H1 (cell line): ENCODE data around the gene FABP7. TPM values are rescaled to one million over a fixed set of nuclear protein-coding genes. Genes with fewer than 3 reads are reported as not detected.

Experiments used
- CTCF ChIA-PET: fragments of 300-600 bp; sonication (Branson Sonifier 250); formaldehyde crosslinking; loops from one replicate; lab custom pipeline; 2021; ENCODE audit not compliant: partially characterized antibody; lab: Charles Lee
- POLR2A ChIA-PET: fragments of 300-600 bp; sonication (Branson Sonifier 250); formaldehyde crosslinking; loops from one replicate; lab custom pipeline; 2021; ENCODE audit warnings: inconsistent platforms; ENCODE audit not compliant: partially characterized antibody; lab: Charles Lee
- DNase-seq, 2 experiments: peaks; one replicate each; pipeline versions ENCODE4 v3.0.0 to v3.0.0-alpha.2; 2010 to 2022; ENCODE audit warnings: low spot score in 2 of 2, low read depth in 1 of 2, mixed read lengths in 1 of 2
- FAIRE-seq: peaks from 2 replicates; lab custom pipeline; 2011; peaks lifted over from hg19 to GRCh38; lab: Jason Lieb, UNC
- H2AFZ ChIP-seq: 2 replicates; pipeline ENCODE4 v1.8.1; 2012; ENCODE audit warnings: low read length, inconsistent platforms
- H2AK5ac ChIP-seq: 2 replicates; pipeline ENCODE4 v1.6.1; 2013; ENCODE audit warnings: low read depth, low read length
- H2BK120ac ChIP-seq: replicated peaks from 2 replicates; pipeline ENCODE3; 2013; ENCODE audit warnings: low read depth, low read length, inconsistent platforms
- H2BK12ac ChIP-seq: 2 replicates; pipeline ENCODE4 v1.6.1; 2013; ENCODE audit warnings: low read depth, low read length
- H2BK15ac ChIP-seq: 2 replicates; pipeline ENCODE4 v1.6.1; 2013; ENCODE audit warnings: low read length
- H2BK20ac ChIP-seq: 2 replicates; pipeline ENCODE4 v1.6.1; 2013; ENCODE audit warnings: low read length
- H2BK5ac ChIP-seq: 2 replicates; pipeline ENCODE4 v1.6.1; 2013; ENCODE audit warnings: low read depth, low read length
- H3K14ac ChIP-seq: 2 replicates; pipeline ENCODE4 v1.6.1; 2013; ENCODE audit warnings: inconsistent platforms; ENCODE audit not compliant: insufficient read length
- H3K18ac ChIP-seq: 2 replicates; pipeline ENCODE4 v1.6.1; 2013; ENCODE audit warnings: low read length; ENCODE audit errors: extremely low read depth
- H3K23ac ChIP-seq: 2 replicates; pipeline ENCODE4 v1.6.1; 2013; ENCODE audit warnings: inconsistent platforms; ENCODE audit not compliant: insufficient read length
- H3K23me2 ChIP-seq: 2 replicates; pipeline ENCODE4 v1.6.1; 2013; ENCODE audit warnings: low read depth, low read length
- H3K27ac ChIP-seq: 2 replicates; pipeline ENCODE4 v1.6.1; 2011; ENCODE audit warnings: low read depth, low read length, inconsistent platforms
- H3K27me3 ChIP-seq, 4 experiments: replicated peaks in 1 of 4; 1 replicate in 1 of 4; 2 replicates in 3 of 4; pipeline versions ENCODE4 v1.6.1 to v1.8.1; 2011 to 2013; ENCODE audit warnings: low read length in 3 of 4, mild to moderate bottlenecking in 3 of 4, inconsistent platforms in 2 of 4, mixed read lengths in 2 of 4, moderate library complexity in 1 of 4; ENCODE audit not compliant: control insufficient read depth in 3 of 4, insufficient read depth in 3 of 4; ENCODE audit errors: extremely low read depth in 1 of 4
- H3K36me3 ChIP-seq, 4 experiments: 2 replicates each; pipeline versions ENCODE4 v1.6.1 to v1.8.1; 2011 to 2013; ENCODE audit warnings: mild to moderate bottlenecking in 4 of 4, low read length in 3 of 4, moderate library complexity in 2 of 4, control low read depth in 1 of 4, inconsistent platforms in 1 of 4; ENCODE audit not compliant: insufficient read depth in 4 of 4, control insufficient read depth in 2 of 4
- H3K4ac ChIP-seq: replicated peaks from 2 replicates; pipeline ENCODE3; 2013; ENCODE audit warnings: low read length, low read depth, mixed read lengths, inconsistent platforms; ENCODE audit not compliant: insufficient read length
- H3K4me1 ChIP-seq, 4 experiments: replicated peaks in 1 of 4; 1 replicate in 1 of 4; 2 replicates in 3 of 4; pipeline versions ENCODE4 v1.6.1 to v1.8.1; 2011 to 2013; ENCODE audit warnings: low read length in 3 of 4, inconsistent platforms in 2 of 4, mixed read lengths in 1 of 4; ENCODE audit not compliant: insufficient read depth in 4 of 4, control insufficient read depth in 3 of 4
- H3K4me2 ChIP-seq, 2 experiments: 2 replicates each; pipeline versions ENCODE4 v1.6.1 to v1.8.1; 2011 to 2013; ENCODE audit warnings: low read depth in 2 of 2, low read length in 2 of 2, control low read depth in 1 of 2, inconsistent platforms in 1 of 2, mild to moderate bottlenecking in 1 of 2; ENCODE audit not compliant: insufficient read depth in 1 of 2
- H3K4me3 ChIP-seq, 4 experiments: fragments of 200-600, 300-600 bp in 1 of 4; sonication (generic), shearing (Covaris generic), sonication (Bioruptor Twin) in 1 of 4; 2 replicates each; pipeline versions ENCODE4 v1.5.1 to v1.8.1; 2011 to 2016; ENCODE audit warnings: low read length in 4 of 4, low read depth in 3 of 4, control low read depth in 2 of 4, inconsistent platforms in 2 of 4, mild to moderate bottlenecking in 2 of 4, mixed read lengths in 1 of 4, moderate library complexity in 1 of 4; ENCODE audit not compliant: insufficient read depth in 2 of 4; ENCODE audit errors: extremely low read depth in 1 of 4
- H3K56ac ChIP-seq: replicated peaks from 2 replicates; pipeline ENCODE3; 2013; ENCODE audit warnings: low read depth, mild to moderate bottlenecking, mixed read lengths, low read length, inconsistent platforms; ENCODE audit not compliant: insufficient read length
- H3K79me1 ChIP-seq: 2 replicates; pipeline ENCODE4 v1.6.1; 2013; ENCODE audit warnings: low read depth, low read length, control low read depth
- H3K79me2 ChIP-seq, 2 experiments: 2 replicates each; pipeline versions ENCODE4 v1.6.1 to v1.8.1; 2012 to 2013; ENCODE audit warnings: low read length in 2 of 2, mild to moderate bottlenecking in 2 of 2, inconsistent platforms in 1 of 2; ENCODE audit not compliant: insufficient read depth in 2 of 2, control insufficient read depth in 1 of 2
- H3K9ac ChIP-seq, 4 experiments: replicated peaks in 1 of 4; 1 replicate in 1 of 4; 2 replicates in 3 of 4; pipeline versions ENCODE4 v1.6.1 to v1.8.1; 2011 to 2013; ENCODE audit warnings: low read depth in 3 of 4, low read length in 3 of 4, control low read depth in 2 of 4, mild to moderate bottlenecking in 2 of 4, moderate library complexity in 2 of 4, inconsistent platforms in 1 of 4; ENCODE audit errors: extremely low read depth in 1 of 4
- H3K9me3 ChIP-seq, 2 experiments: 2 replicates each; pipeline versions ENCODE4 v1.6.1 to v1.8.1; 2012 to 2013; ENCODE audit warnings: mild to moderate bottlenecking in 2 of 2, moderate library complexity in 2 of 2, control low read depth in 1 of 2, inconsistent platforms in 1 of 2, low read depth in 1 of 2, low read length in 1 of 2, mixed read lengths in 1 of 2; ENCODE audit not compliant: insufficient read depth in 2 of 2
- H4K20me1 ChIP-seq, 2 experiments: replicated peaks in 1 of 2; 2 replicates each; pipeline versions ENCODE3 to v1.8.1; 2011 to 2013; ENCODE audit warnings: inconsistent platforms in 2 of 2, low read length in 2 of 2, mild to moderate bottlenecking in 1 of 2; ENCODE audit not compliant: insufficient read depth in 2 of 2, control insufficient read depth in 1 of 2
- H4K5ac ChIP-seq: 2 replicates; pipeline ENCODE4 v1.6.1; 2013; ENCODE audit warnings: low read length, low read depth, mixed read lengths, inconsistent platforms; ENCODE audit not compliant: insufficient read length
- H4K8ac ChIP-seq: 2 replicates; pipeline ENCODE4 v1.8.0; 2013; ENCODE audit warnings: mild to moderate bottlenecking, moderate library complexity, low read length, inconsistent platforms; ENCODE audit not compliant: insufficient read depth; ENCODE audit errors: extremely low read depth
- H4K91ac ChIP-seq: replicated peaks from 2 replicates; pipeline ENCODE3; 2013; ENCODE audit warnings: low read length, mixed read lengths, inconsistent platforms; ENCODE audit not compliant: insufficient read length
- BACH1 ChIP-seq: IDR thresholded peaks from 2 replicates; pipeline ENCODE4 v1.6.1; 2012; ENCODE audit warnings: low read length, improper control_type of control experiment
- CREB1 ChIP-seq: IDR thresholded peaks from 2 replicates; pipeline ENCODE4 v1.6.1; 2012; ENCODE audit warnings: inconsistent platforms
- EGR1 ChIP-seq: IDR thresholded peaks from 2 replicates; pipeline ENCODE4 v1.6.1; 2011; ENCODE audit warnings: low read depth, low read length, borderline replicate concordance
- EP300 ChIP-seq, 2 experiments: IDR thresholded peaks; 1 replicate in 1 of 2; 2 replicates in 1 of 2; pipeline ENCODE4 v1.6.1; 2011 to 2012; ENCODE audit warnings: low read depth in 2 of 2, low read length in 2 of 2, mild to moderate bottlenecking in 2 of 2, borderline replicate concordance in 1 of 2, inconsistent platforms in 1 of 2, moderate library complexity in 1 of 2
- GABPA ChIP-seq: IDR thresholded peaks from 2 replicates; pipeline ENCODE4 v1.6.1; 2011; ENCODE audit warnings: mild to moderate bottlenecking, low read length, moderate library complexity, borderline replicate concordance; ENCODE audit not compliant: insufficient read depth
- NRF1 ChIP-seq: IDR thresholded peaks from 2 replicates; pipeline ENCODE4 v1.6.1; 2011; ENCODE audit warnings: mild to moderate bottlenecking, low read depth, low read length, improper control_type of control experiment
- RAD21 ChIP-seq, 2 experiments: IDR thresholded peaks in 1 of 2; conservative IDR thresholded peaks in 1 of 2; 2 replicates each; pipeline ENCODE4 v1.6.1; 2011; ENCODE audit warnings: low read depth in 2 of 2, low read length in 2 of 2, improper control_type of control experiment in 1 of 2, inconsistent platforms in 1 of 2, mild to moderate bottlenecking in 1 of 2, moderate library complexity in 1 of 2
- RNF2 ChIP-seq: fragments of 200-900, 300-1000 bp; sonication (generic); IDR thresholded peaks from 2 replicates; pipeline ENCODE4 v1.7.1; 2016; ENCODE audit warnings: borderline replicate concordance, low read depth, mild to moderate bottlenecking, antibody characterized with exemption, low read length; ENCODE audit not compliant: poor library complexity, severe bottlenecking; ENCODE audit errors: missing control alignments
- RXRA ChIP-seq: IDR thresholded peaks from 2 replicates; pipeline ENCODE4 v1.6.1; 2011; ENCODE audit warnings: low read depth, mild to moderate bottlenecking, low read length, moderate library complexity; ENCODE audit not compliant: insufficient read depth
- TAF1 ChIP-seq: IDR thresholded peaks from 2 replicates; pipeline ENCODE4 v1.6.1; 2011; ENCODE audit warnings: mild to moderate bottlenecking, low read depth, low read length
- TAF7 ChIP-seq: optimal IDR thresholded peaks from 2 replicates; pipeline ENCODE3; 2011; ENCODE audit warnings: low read depth, mild to moderate bottlenecking, inconsistent platforms, low read length, moderate library complexity, borderline replicate concordance
- TBP ChIP-seq: IDR thresholded peaks from 2 replicates; pipeline ENCODE4 v1.6.1; 2011; ENCODE audit warnings: low read depth, low read length, improper control_type of control experiment
- WGBS, 2 experiments: shearing (Covaris generic) in 1 of 2; methylation state at CpG; one replicate each; pipeline versions ENCODE4 v1.1.6 to v1.1.7; 2013 to 2015; ENCODE audit warnings: low lambda C conversion rate in 2 of 2, mixed read lengths in 2 of 2, inconsistent platforms in 1 of 2, low coverage in 1 of 2, missing lambda C conversion rate in 1 of 2; ENCODE audit not compliant: insufficient replicate concordance in 2 of 2, insufficient coverage in 1 of 2, insufficient read length in 1 of 2; ENCODE audit errors: extremely low coverage in 1 of 2, missing lambda C conversion rate in 1 of 2; 5-methylcytosine and 5-hydroxymethylcytosine counted together
- polyA plus RNA-seq, 7 experiments: library from polyadenylated mRNA; depleted of rRNA in 3 of 7; stranded (reverse) in 5 of 7; unstranded in 2 of 7; fragments of >200 nt in 5 of 7; fragments of 200-250 nt in 2 of 7; gene quantifications; 1 replicate in 5 of 7; 2 replicates in 1 of 7; 4 replicates in 1 of 7; pipeline versions ENCODE4 v1.2.1 to v1.2.3, GENCODE V29; 2011 to 2013; ENCODE audit warnings: missing spikeins in 2 of 7, mixed read lengths in 2 of 7
- total RNA-seq: library from RNA; stranded (reverse); fragmentation: NEBNext Ultra II Directional; extraction: Animal tissue kit (Norgen Biotek cat#: 25700); gene quantifications from 2 replicates; pipeline ENCODE4 v1.2.1, GENCODE V29; 2021

FABP7 gene
- total and polyA plus RNA-seq, 2 of the 8 experiments (the other 6 are each of a cell fraction or from before 2014, with no cell fraction given): 10.6 to 13.1 TPM

GRCh38 chr6:122746688-122747087 lies 32.8 kb upstream of the FABP7 start:
- H2AFZ ChIP-seq: no peak overlapping the region
- H3K36me3 ChIP-seq: no peaks in the 10 kb centered on the region
- H4K20me1 ChIP-seq: no peaks in the 10 kb centered on the region
- H2BK120ac ChIP-seq: no peak overlapping the region
- no peak overlapping the region for H4K5ac ChIP-seq
- no peak for TF ChIP-seq RAD21 (IDR thresholded peaks at IDR 0.05 in 1 of 2, conservative IDR thresholded peaks at IDR 0.05 in 1 of 2; ENCODE audit: low read depth in 2 of 2, low read length in 2 of 2)
- no peak for TF ChIP-seq RNF2
- TF ChIP-seq CREB1: no peak
- no peak for TF ChIP-seq TAF1
- no peak for TF ChIP-seq NRF1
- TF ChIP-seq EGR1: no peak
- no peak for TF ChIP-seq BACH1
- TF ChIP-seq RXRA: no peak
- no peak for TF ChIP-seq GABPA
- no peak for TF ChIP-seq EP300 (IDR thresholded peaks at IDR 0.05; ENCODE audit: borderline replicate concordance in 1 of 2, low read depth in 2 of 2, low read length in 2 of 2)
- TF ChIP-seq TAF7: no peak
- TF ChIP-seq TBP: no peak
- ChIA-PET CTCF (interaction anchor here (1.0 to 8.7 kb wide), 6 partner anchors 16 to 92 kb away, joined by 4 to 103 read pairs (median 10); no protein-coding TSS in a partner anchor), POLR2A (no interaction called here)
- H3K79me2 ChIP-seq: no peaks in the 10 kb centered on the region
- H4K91ac ChIP-seq: no peak overlapping the region
- H3K23ac ChIP-seq: no peak overlapping the region
- H3K4ac ChIP-seq: no peak overlapping the region
- H3K23me2 ChIP-seq: no peaks in the 10 kb centered on the region
- no peak for FAIRE-seq
- no peak overlapping the region for H3K4me3 ChIP-seq
- H2BK15ac ChIP-seq: no peak overlapping the region
- no peak overlapping the region for H2BK5ac ChIP-seq
- no peak overlapping the region for H3K18ac ChIP-seq
- no peak overlapping the region for H2BK12ac ChIP-seq
- peaks cover 3% of the 10 kb centered on the region in 2 experiments; a peak in 1 of 4 replicates for H3K9me3 ChIP-seq
- H3K27me3 ChIP-seq: no peaks in the 10 kb centered on the region
- no peak overlapping the region for H2AK5ac ChIP-seq
- H3K4me2 ChIP-seq: no peak overlapping the region
- H3K56ac ChIP-seq: no peak overlapping the region
- H3K4me1 ChIP-seq: no peaks in the 10 kb centered on the region
- H3K27ac ChIP-seq: no peak overlapping the region
- no peaks in the 10 kb centered on the region for H3K79me1 ChIP-seq
- H2BK20ac ChIP-seq: no peak overlapping the region
- H4K8ac ChIP-seq: no peak overlapping the region
- no peak overlapping the region for H3K14ac ChIP-seq
- DNase-seq: no peak
- no peak overlapping the region for H3K9ac ChIP-seq
- 87% methylated on average over 9 of the region's 9 CpGs; no CpG with 5 or more reads in 1 of the 2 experiments for WGBS, 2 experiments
